Measurements from ENCODE around the gene CCNO.

DNA sequence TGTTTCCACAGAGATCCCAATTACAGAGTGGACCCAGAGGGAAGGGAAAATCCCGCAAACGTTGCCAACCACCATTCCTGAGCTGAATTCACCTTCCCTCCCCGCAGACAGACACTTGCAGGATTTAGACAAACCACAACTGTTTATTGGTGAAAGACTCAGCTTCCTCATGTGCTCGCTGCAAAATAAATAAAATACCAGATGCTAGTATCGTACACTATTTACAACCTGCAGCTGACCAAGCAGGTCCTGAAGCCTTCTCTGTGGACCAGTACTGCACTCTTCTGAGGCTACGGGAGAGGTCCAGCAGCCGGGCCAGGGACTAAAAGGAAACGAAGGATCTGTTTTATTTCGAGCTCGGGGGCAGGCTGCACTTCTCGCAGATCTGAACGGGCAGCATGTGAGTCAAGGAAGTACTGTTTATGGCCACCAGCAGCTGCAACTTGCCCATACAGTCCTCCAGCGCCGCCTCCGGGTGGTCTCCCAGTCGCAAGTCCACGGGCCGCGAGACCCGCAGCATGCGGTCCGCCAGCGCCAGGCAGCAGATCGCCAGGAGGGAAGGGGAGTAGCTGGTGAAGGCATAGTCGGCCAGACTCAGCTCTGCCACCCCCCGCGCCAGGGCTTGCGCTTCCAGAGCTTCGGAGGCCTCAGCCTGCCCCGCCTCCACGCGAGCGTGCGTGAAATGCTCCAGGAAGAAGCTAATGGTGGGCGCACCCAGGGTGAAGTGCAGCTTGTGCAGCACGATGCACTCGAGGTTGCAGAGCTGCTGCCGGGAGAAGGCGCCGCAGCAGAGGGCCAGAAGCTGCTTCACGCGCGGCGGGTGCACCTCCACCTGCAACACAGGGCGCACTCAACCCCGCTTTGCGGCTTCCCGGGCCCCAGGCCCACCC, 2.1 kb downstream of the CCNO start:
- TF ChIP-seq, protein P1, sequence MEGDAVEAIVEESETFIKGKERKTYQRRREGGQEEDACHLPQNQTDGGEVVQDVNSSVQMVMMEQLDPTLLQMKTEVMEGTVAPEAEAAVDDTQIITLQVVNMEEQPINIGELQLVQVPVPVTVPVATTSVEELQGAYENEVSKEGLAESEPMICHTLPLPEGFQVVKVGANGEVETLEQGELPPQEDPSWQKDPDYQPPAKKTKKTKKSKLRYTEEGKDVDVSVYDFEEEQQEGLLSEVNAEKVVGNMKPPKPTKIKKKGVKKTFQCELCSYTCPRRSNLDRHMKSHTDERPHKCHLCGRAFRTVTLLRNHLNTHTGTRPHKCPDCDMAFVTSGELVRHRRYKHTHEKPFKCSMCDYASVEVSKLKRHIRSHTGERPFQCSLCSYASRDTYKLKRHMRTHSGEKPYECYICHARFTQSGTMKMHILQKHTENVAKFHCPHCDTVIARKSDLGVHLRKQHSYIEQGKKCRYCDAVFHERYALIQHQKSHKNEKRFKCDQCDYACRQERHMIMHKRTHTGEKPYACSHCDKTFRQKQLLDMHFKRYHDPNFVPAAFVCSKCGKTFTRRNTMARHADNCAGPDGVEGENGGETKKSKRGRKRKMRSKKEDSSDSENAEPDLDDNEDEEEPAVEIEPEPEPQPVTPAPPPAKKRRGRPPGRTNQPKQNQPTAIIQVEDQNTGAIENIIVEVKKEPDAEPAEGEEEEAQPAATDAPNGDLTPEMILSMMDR (IDR thresholded peaks at IDR 0.05), result no peak
- TF ChIP-seq POLR2A (IDR thresholded peaks at IDR 0.05), result no peak
